ENCODE data around the gene PDZK1.
"Not testable (repeated sequence)": the region's sequence is repeated elsewhere in the genome, so short reads cannot be mapped to it uniquely, and the experiment has no call there.

PDZK1 gene

GRCh38 chr1:145719230-145720079 lies 12.3 kb upstream of the PDZK1 start, which contains the start of gene CD160:
Gene CD160, plus strand, starts transcription at chr1:145719499. Its CDS starts 8,829 bp downstream, at chr1:145728328.
- no peaks in the 10 kb centered on the region for H3K27me3 ChIP-seq (ENCODE audit: insufficient read depth, low read length, poor library complexity, severe bottlenecking)
- H3K9me3 ChIP-seq (ENCODE audit: insufficient read depth, low read depth, low read length): no peaks in the 10 kb centered on the region
- H3K9ac ChIP-seq (ENCODE audit: low read depth, low read length, poor library complexity, severe bottlenecking): no peak within 1 kb of the TSS
- TF ChIP-seq EZH2phosphoT487 (IDR thresholded peaks at IDR 0.05; ENCODE audit: borderline replicate concordance): no peak
- no peak for TF ChIP-seq CTCF (conservative IDR thresholded peaks at IDR 0.05; ENCODE audit: low read length)
- H3K4me3 ChIP-seq (ENCODE audit: low read length, poor library complexity, severe bottlenecking): no peak within 1 kb of the TSS
- H3K9me2 ChIP-seq (replicated peaks; ENCODE audit: low read depth, low read length): no peaks in the 10 kb centered on the region
- peak within 1 kb of the TSS; percentile 53; the same call in 1 of the 2 replicates for H2AFZ ChIP-seq (ENCODE audit: low read length)
- H3K79me2 ChIP-seq (ENCODE audit: insufficient read depth, low read length): no peaks in the 10 kb centered on the region
- no peaks in the 10 kb centered on the region for H3K4me1 ChIP-seq (ENCODE audit: insufficient read depth, low read length, poor library complexity, severe bottlenecking)
- H3F3A ChIP-seq (ENCODE audit: low read depth): no peaks in the 10 kb centered on the region
- H3K4me2 ChIP-seq (ENCODE audit: low read depth, low read length, poor library complexity, severe bottlenecking): no peak within 1 kb of the TSS
- no peaks in the 10 kb centered on the region for H3K36me3 ChIP-seq (ENCODE audit: insufficient read depth, low read length)
- no peaks in the 10 kb centered on the region for H4K20me1 ChIP-seq (ENCODE audit: insufficient read depth, low read length, poor library complexity, severe bottlenecking)

DNA sequence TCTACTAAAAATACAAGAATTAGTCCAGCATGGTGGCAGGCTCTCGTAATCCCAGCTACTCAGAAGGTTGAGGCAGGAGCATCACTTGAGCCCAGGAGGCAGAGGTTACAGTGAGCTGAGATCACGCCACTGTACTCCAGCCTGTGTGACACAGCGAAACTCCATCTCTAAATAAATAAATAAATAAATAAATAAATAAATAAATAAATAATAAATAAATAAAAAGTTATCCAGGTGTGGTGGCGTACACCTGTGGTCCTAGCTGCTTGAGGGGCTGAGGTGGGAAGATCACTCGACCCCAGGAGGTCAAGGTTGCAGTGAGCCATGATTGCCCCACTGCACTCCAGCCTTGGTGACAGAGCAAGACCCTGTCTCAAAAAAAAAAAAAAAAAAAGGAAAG lies 11.3 kb upstream of the PDZK1 start:
- H4K20me1 ChIP-seq (ENCODE audit: insufficient read depth, low read length, poor library complexity, severe bottlenecking); H3K9me2 ChIP-seq (replicated peaks; ENCODE audit: low read depth, low read length); H3K27me3 ChIP-seq (ENCODE audit: insufficient read depth, low read length, poor library complexity, severe bottlenecking); H3F3A ChIP-seq (ENCODE audit: low read depth); H3K4me3 ChIP-seq (ENCODE audit: low read length, poor library complexity, severe bottlenecking); H3K9me3 ChIP-seq (ENCODE audit: insufficient read depth, low read depth, low read length); H3K36me3 ChIP-seq (ENCODE audit: insufficient read depth, low read length); H3K9ac ChIP-seq (ENCODE audit: low read depth, low read length, poor library complexity, severe bottlenecking); H3K79me2 ChIP-seq (ENCODE audit: insufficient read depth, low read length); H3K4me1 ChIP-seq (ENCODE audit: insufficient read depth, low read length, poor library complexity, severe bottlenecking); H2AFZ ChIP-seq (ENCODE audit: low read length); H3K4me2 ChIP-seq (ENCODE audit: low read depth, low read length, poor library complexity, severe bottlenecking): not testable (repeated sequence)

- Histone ChIP-seq H3K4me2 (ENCODE audit: low read depth, low read length, poor library complexity, severe bottlenecking) (no peak overlapping the region), H3K4me1 (ENCODE audit: insufficient read depth, low read length, poor library complexity, severe bottlenecking) (no peaks in the 10 kb centered on the region)
These were observed 10.7 kb upstream of the PDZK1 start for GRCh38 chr1:145717833-145718232.

More at GRCh38 chr1:145717833-145718232, 10.7 kb upstream of the PDZK1 start:
- Histone ChIP-seq H3K4me3 (ENCODE audit: low read length, poor library complexity, severe bottlenecking) (no peak overlapping the region), H4K20me1 (ENCODE audit: insufficient read depth, low read length, poor library complexity, severe bottlenecking) (no peaks in the 10 kb centered on the region), H3K27me3 (ENCODE audit: insufficient read depth, low read length, poor library complexity, severe bottlenecking) (no peaks in the 10 kb centered on the region), H3K9ac (ENCODE audit: low read depth, low read length, poor library complexity, severe bottlenecking) (no peak overlapping the region), H2AFZ (ENCODE audit: low read length) (no peak overlapping the region), H3K9me3 (ENCODE audit: insufficient read depth, low read depth, low read length) (no peaks in the 10 kb centered on the region), H3K79me2 (ENCODE audit: insufficient read depth, low read length) (no peaks in the 10 kb centered on the region), H3K9me2 (replicated peaks; ENCODE audit: low read depth, low read length) (no peaks in the 10 kb centered on the region), H3K36me3 (ENCODE audit: insufficient read depth, low read length) (no peaks in the 10 kb centered on the region), H3F3A (ENCODE audit: low read depth) (no peaks in the 10 kb centered on the region)
- TF ChIP-seq CTCF (conservative IDR thresholded peaks at IDR 0.05; ENCODE audit: low read length) (no peak), EZH2phosphoT487 (IDR thresholded peaks at IDR 0.05; ENCODE audit: borderline replicate concordance) (no peak)

All from Loucy (cell line).